ENCODE measurements around the gene KMO.

The KMO gene

DNA sequence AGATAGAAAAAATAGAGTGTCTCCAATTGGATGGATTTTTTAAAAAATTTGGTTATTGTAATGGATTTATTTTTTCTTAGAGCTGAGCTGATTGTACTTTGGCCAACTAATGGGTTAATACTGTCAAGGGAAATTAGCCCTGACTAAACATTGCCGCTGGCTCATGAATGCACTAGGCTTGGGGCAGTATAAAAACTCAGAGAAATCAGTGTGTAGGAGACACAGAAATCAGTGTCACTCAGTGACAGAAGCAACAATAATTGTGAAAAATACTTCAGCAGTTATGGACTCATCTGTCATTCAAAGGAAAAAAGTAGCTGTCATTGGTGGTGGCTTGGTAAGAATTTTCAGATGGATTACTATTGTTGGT lies at the start of gene KMO:
TSS of gene KMO (plus strand) at position 217 of the 370 bp plus-strand sequence. CDS start at position 284, 67 bp downstream.
- DNase-seq (ENCODE audit: low read depth in 3 of 3): no peak

- no peak for DNase-seq (ENCODE audit: low read depth in 3 of 3)
Observed at GRCh38 chr1:241482761-241483250, 49.4 kb upstream of the KMO start.

DNA sequence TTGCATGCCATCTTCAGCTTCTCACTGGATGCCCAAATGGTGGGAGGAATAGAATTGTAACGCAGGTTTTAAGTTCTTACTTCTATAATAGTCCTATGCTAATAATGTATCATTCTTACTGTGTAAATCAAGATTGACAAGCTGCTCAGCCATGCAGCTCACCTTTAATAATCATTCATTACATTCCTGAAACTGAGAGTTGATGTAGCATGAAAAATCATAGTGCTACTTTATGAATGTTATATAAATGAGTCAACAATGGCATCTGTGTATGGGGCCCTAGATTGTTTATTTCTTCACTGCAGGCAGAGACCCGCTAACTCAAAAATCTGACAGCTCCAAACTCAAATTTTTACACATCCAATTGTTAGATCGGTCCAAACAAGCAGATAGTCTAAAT lies 47.0 kb upstream of the KMO start:
- DNase-seq (ENCODE audit: low read depth in 3 of 3): no peak

DNA sequence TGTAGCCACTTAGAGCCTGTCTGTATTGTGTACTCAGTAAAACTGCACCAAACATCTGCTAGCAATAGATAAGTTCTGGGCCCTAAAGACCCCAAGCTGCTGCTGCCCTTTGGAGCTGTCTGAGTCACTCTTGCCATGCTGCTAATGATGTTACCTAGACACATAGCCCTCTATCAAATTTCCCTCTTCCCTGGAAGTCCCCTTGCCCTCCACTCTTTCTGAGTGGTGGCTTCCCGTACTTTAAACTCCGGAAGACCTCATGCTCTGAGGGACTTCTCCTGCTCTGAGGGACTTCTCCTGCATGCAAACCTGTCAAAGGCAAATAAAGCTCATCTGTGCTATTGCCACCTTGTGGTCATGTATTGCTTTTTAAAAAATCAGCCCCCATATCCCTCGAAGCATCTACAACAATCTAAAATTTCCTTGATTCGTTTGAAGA lies 46.6 kb upstream of the KMO start:
- DNase-seq (ENCODE audit: low read depth in 3 of 3): no peak

DNA sequence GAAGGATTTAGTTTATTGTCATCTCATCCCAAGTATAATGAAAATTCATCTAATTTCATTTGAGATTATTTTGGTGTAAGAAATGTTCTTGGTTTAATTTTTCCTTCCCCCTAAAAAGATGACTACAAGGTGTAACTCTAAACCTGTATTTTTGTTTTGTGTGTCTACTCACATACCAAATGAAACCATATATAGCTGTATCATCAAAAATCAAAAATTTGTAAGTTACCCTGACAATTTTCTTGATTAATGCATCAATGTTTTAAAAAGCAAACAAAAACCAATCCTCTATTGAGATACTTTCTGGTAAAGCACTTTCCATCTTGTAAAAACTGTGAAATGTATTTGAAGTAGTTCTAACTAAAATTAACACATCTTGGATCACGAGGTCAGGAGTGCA lies 43.4 kb upstream of the KMO start:
- no peak for DNase-seq (ENCODE audit: low read depth in 3 of 3)

- DNase-seq (ENCODE audit: low read depth in 3 of 3): no peak
Observed at GRCh38 chr1:241495741-241496140, 36.4 kb upstream of the KMO start.

DNA sequence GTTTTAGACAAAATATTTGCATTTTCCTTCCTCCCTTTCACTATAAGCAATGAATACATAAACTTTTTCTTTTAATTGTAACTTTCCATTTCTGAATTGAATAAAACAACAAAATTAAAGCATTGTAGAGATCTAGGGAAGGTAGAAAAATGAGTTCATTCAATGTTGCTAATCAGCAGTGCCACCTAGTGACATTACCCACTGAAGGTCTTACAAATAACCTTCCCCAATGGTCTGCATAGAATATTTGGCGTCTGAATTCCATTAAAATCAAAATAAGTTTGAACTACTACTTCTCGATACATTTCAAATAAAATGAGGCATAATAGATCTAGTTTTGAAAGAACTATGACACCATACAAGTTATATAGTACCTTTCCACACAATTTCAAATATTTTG lies 32.3 kb upstream of the KMO start:
- no peak for DNase-seq (ENCODE audit: low read depth in 3 of 3)

DNA sequence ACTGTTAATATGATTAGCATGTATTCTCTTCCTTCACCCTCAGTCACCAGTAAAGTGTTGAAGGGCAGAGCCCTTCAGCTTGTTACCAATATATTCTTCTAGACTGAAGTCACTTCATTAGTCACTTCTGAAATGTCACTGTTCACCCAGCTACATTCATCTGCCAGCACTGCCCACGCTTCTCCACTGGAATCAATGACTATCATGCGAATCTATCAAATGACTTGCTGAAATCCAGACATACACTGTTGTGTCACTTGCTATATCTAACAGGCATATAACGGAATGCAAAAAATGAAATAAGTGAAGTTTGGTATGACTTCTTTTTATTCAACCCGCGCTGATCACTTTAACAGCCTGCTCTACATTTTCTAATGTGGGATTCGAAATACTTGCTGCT lies 28.7 kb upstream of the KMO start:
- DNase-seq (ENCODE audit: low read depth in 3 of 3): no peak

DNA sequence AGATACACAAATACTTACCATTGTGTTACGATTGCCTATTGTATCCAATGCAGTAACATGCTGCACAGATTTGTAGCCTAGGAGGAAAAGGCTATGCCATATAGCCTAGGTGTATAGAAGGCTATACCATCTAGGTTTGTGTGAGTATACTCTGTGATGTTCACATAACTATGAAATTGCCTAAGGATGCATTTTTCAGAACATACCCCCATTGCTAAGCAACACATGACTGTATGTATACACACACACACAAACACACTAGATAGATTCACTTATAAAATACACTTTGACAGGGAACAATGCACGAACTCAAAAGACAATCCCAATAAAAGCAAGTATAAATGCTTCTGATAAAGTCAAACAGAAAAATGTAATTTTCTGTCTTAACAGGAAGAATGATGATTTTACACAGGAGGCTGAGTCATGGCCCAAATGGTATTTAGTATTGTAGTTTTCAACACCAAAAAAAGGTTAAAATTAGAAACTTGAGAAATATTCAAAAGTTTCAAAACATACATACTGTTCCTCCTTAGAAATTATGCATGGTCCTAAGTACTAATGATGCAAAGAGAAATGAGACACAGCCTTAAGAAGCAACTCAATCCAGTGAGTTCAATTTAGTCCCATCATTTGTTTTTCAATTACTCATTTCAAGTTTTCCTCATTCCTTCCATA lies 24.9 kb upstream of the KMO start:
- no peak for DNase-seq (ENCODE audit: low read depth in 3 of 3)

GRCh38 chr1:241513378-241513777 lies 18.8 kb upstream of the KMO start:
- no peak for DNase-seq (ENCODE audit: low read depth in 3 of 3)

- DNase-seq (ENCODE audit: low read depth in 3 of 3): no peak
Observed at GRCh38 chr1:241518476-241519307, 13.5 kb upstream of the KMO start.

DNA sequence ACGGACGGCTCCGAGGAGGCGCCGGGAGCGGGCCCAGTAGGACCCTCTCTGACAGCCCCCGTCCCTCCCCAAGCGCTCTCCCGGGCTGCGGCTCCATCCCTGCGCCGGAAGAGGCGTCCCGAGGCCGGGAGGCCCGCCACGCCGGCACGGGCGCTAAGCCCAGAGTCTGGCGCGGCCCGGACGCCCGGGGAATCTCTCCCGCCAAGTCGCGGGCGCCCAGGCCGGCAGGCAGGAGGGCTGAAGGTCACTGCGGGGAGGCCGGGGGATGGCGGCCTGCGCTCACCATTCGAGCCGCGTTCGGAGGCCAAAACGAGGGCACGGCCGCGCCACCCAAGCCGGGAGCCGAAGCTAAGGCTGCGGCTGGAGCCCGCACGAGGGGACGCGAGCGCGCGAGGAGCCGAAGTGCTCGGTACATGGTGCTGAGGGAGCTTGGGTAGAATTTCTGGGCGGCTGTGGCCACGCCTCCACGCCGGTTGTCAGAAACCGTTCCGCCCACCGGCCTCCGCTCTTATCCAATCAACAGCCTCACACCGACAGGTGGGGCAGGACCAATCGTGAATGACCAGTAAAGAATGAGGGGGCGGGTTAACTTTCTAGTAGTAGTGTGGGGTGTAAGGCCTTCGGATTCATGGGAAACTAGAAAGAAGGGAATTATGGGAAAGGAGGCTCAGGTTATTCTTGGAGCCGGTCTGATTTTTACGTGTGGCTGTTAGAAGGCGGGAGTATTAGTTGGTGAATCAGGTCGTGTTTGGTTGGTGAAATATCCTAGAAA lies 12.7 kb upstream of the KMO start, which contains the start of gene FH:
TSS of gene FH (minus strand) at position 448 of the 772 bp plus-strand sequence. CDS start at position 415, 33 bp downstream.
- DNase-seq (ENCODE audit: low read depth in 3 of 3): peak; percentile 86 to 93 (median 91)

DNA sequence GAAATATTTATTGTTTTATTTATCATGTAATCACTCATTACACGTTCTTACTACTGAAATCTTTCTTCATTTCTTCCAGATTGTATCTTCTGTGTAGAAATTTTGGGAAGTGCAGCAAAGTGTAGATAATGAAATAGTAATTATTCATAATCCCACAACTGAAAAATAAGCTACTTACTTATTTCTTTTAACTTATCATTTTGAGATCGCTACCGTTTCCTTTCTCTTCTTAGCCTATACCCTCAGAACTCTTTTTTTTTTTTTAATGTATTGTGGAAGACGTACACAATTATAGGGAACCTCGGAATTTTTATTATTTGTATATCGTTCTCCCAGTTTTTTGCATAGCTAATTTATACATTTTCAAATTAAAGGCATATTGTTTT lies 12.1 kb upstream of the KMO start:
- DNase-seq (ENCODE audit: low read depth in 3 of 3): no peak

DNA sequence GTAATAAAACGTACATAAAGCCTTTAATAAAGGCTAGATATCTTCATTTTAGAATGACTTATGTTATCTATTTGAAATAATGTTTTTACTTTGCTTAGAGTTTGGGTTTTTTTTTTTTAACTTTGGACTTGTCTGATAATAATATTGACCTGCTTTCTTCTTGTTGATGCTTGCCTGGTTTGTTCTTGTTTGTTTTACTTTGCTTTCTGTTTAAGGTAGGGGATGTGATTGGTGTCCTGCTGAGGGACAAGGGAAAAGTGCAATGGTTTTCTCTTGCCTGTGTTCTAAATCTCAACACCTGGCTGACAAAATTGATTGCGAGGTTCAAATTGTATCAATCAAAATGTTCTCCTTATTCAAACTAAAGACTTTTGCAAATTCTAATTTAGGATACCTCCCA lies 10.5 kb upstream of the KMO start:
- DNase-seq (ENCODE audit: low read depth in 3 of 3): no peak

GRCh38 chr1:241525026-241525425 lies 7.2 kb upstream of the KMO start:
- no peak for DNase-seq (ENCODE audit: low read depth in 3 of 3)

- no peak for DNase-seq (ENCODE audit: low read depth in 3 of 3)
Observed at GRCh38 chr1:241527146-241527545, 5.0 kb upstream of the KMO start.

GRCh38 chr1:241531195-241532161 lies 700 bp upstream of the KMO start:
- DNase-seq (ENCODE audit: low read depth in 3 of 3): no peak

- DNase-seq (ENCODE audit: low read depth in 3 of 3): no peak
Observed at GRCh38 chr1:241532864-241533263, 686 bp downstream of the KMO start.

- no peak for DNase-seq (ENCODE audit: low read depth in 3 of 3)
Observed at GRCh38 chr1:241533326-241534115, 1.3 kb downstream of the KMO start.

- no peak for DNase-seq (ENCODE audit: low read depth in 3 of 3)
Observed at GRCh38 chr1:241536304-241536703, 4.1 kb downstream of the KMO start.
